Measurements from ENCODE around the gene CAMK2B.

The CAMK2B gene

GRCh38 chr7:44188480-44189225, 136.7 kb downstream of the CAMK2B start:
- DNase-seq (ENCODE audit: low spot score): no peak
- TF ChIP-seq CTCF (IDR thresholded peaks at IDR 0.05; ENCODE audit: borderline replicate concordance, control extremely low read depth, extremely low read depth, insufficient read depth, missing control alignments): no peak
- in situ Hi-C loops (cut with MboI; ENCODE audit: low sequenced_read_pairs, unreplicated experiment): no loop called here

DNA sequence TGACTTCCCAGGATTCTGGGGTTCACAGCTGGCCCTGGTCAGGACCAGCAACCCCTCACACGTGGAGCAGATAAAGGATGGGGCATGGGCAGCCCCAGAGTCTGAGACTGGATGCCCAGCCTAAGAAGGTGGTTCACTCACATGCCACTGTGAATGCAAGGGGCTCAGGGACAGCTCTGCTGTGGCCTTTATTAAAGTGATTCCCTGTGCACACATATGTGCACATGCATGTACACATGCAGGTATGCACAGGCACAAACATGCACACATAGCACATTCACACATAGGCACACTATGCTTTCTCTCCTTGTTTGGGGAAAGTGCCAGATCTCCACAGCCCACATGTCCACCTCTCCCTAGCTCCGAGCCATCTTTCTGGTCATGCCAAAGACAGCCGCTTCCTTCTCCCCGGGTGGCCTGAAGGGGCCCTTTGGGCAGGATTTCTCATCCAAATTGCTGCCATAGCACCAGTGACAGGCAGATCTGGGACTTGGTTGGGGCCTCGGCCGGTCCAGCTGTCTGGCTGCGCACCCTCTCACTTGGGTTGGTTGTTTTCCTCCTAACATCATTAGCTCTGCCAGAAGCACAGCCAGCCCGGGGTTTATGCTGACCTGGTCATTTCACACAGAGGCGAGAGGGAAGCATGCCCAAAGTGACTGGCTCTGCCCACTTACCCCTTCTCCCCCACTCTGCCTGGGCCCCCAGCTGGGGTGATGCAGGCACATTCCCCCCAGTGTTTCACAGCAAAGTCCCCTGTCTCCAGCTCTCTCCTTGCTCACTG, 137.6 kb downstream of the CAMK2B start:
- no peak for DNase-seq (ENCODE audit: low spot score)
- in situ Hi-C loops (cut with MboI; ENCODE audit: low sequenced_read_pairs, unreplicated experiment): no loop called here
- no peak for TF ChIP-seq CTCF (IDR thresholded peaks at IDR 0.05; ENCODE audit: borderline replicate concordance, control extremely low read depth, extremely low read depth, insufficient read depth, missing control alignments)

- TF ChIP-seq CTCF (IDR thresholded peaks at IDR 0.05; ENCODE audit: borderline replicate concordance, control extremely low read depth, extremely low read depth, insufficient read depth, missing control alignments): no peak
- no peak for DNase-seq (ENCODE audit: low spot score)
- in situ Hi-C loops (cut with MboI; ENCODE audit: low sequenced_read_pairs, unreplicated experiment): no loop called here
Measured at GRCh38 chr7:44186736-44187135, 138.7 kb downstream of the CAMK2B start.

GRCh38 chr7:44185729-44186128, 139.7 kb downstream of the CAMK2B start:
- in situ Hi-C loops (cut with MboI; ENCODE audit: low sequenced_read_pairs, unreplicated experiment): no loop called here
- no peak for TF ChIP-seq CTCF (IDR thresholded peaks at IDR 0.05; ENCODE audit: borderline replicate concordance, control extremely low read depth, extremely low read depth, insufficient read depth, missing control alignments)
- DNase-seq (ENCODE audit: low spot score): no peak

- no peak for DNase-seq (ENCODE audit: low spot score)
- no peak for TF ChIP-seq CTCF (IDR thresholded peaks at IDR 0.05; ENCODE audit: borderline replicate concordance, control extremely low read depth, extremely low read depth, insufficient read depth, missing control alignments)
- in situ Hi-C loops (cut with MboI; ENCODE audit: low sequenced_read_pairs, unreplicated experiment): no loop called here
Measured at GRCh38 chr7:44184873-44185446, 140.4 kb downstream of the CAMK2B start.

DNA sequence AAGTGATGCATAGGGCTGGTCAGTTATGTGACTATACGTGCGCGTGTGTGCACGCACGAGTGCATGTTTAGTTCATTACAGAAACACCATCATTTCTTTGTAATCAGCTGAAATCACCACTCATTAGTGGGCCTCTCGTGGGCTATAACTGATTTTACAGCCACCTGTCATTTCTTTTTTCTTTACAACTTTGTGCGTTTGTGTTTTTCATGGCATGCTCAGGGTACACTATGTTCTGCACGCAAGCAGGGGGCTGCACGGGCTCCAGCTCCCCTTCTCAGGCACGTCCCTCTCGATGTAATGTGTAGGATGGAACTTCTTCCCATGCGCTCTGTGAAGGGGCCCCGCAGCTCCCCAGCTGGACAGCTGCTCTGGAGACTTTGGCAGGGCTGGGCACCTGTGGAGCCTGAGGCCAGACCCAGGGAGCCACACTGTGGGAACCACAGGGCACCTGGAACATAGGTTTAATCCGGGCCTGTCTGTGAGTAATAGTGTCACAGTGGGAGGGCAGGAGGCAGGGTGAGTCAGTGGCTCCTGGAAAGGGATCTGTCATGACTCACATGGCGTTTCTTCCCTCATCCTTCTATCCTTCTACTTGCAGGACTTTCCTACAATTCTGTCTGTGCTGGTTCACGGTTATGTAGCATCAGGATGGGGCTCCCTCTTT, 141.1 kb downstream of the CAMK2B start:
- no peak for TF ChIP-seq CTCF (IDR thresholded peaks at IDR 0.05; ENCODE audit: borderline replicate concordance, control extremely low read depth, extremely low read depth, insufficient read depth, missing control alignments)
- in situ Hi-C loops (cut with MboI; ENCODE audit: low sequenced_read_pairs, unreplicated experiment): no loop called here
- DNase-seq (ENCODE audit: low spot score): no peak
